ENCODE data around the gene ANO9.

Gene ANO9

DNA sequence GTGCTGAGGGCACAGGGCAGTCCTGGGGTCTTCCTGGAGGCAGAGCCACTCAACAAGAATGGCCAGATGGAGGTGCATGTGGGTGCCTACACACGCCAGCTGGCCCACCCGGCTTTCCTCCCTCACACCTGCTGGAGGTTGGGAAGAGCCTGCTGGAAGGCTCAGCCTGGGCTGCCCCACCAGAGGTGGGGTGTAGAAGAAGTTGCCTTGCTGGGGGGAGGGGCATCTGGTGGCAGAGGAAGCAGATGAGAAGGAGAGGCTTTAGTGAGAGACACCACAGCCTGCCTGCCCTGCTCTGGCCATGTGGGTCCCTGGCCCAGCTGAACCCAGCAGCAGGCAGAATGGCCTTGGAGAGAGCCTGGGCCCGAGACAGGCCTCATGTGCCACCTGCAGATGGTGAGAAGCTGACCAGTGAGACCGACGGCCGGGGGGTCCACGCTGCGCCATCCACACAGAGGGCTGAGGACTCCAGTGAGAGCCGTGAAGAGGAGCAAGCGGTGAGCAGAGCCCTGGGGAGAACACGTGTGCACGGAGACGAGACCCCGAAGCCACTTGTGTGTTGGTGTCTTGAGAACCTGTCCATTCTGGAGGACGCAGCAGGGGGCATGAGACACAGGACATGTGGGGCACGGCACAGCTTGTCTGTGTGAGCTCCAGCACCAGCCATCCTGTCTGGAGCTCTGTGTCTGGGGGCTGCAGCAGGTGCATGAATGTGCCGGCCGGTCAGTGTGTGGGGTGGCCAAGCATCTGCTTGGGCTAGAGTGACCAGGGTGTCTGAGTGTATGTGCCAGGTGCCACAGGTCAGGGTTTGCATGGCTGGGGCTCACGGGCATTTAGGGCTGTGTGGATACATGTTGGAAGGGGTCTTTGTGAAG, 69.9 kb downstream of the ANO9 start:
- POLR2A ChIA-PET: no interaction called here
- TF ChIP-seq CTCF (IDR thresholded peaks at IDR 0.05; ENCODE audit: control extremely low read depth, extremely low read depth, low read depth, missing control alignments): no peak
- DNase-seq (ENCODE audit: extremely low spot score): no peak
- CTCF ChIA-PET: interaction anchor here (1.0 to 2.5 kb wide), 4 partner anchors 10 to 183 kb away, joined by 3 to 12 read pairs (median 7); no protein-coding TSS in a partner anchor

- CTCF ChIA-PET: interaction anchor here (1.0 to 2.5 kb wide), 4 partner anchors 9 to 184 kb away, joined by 3 to 12 read pairs (median 7); no protein-coding TSS in a partner anchor
- POLR2A ChIA-PET: no interaction called here
These were observed 70.8 kb downstream of the ANO9 start for GRCh38 chr11:371051-371450.

DNA sequence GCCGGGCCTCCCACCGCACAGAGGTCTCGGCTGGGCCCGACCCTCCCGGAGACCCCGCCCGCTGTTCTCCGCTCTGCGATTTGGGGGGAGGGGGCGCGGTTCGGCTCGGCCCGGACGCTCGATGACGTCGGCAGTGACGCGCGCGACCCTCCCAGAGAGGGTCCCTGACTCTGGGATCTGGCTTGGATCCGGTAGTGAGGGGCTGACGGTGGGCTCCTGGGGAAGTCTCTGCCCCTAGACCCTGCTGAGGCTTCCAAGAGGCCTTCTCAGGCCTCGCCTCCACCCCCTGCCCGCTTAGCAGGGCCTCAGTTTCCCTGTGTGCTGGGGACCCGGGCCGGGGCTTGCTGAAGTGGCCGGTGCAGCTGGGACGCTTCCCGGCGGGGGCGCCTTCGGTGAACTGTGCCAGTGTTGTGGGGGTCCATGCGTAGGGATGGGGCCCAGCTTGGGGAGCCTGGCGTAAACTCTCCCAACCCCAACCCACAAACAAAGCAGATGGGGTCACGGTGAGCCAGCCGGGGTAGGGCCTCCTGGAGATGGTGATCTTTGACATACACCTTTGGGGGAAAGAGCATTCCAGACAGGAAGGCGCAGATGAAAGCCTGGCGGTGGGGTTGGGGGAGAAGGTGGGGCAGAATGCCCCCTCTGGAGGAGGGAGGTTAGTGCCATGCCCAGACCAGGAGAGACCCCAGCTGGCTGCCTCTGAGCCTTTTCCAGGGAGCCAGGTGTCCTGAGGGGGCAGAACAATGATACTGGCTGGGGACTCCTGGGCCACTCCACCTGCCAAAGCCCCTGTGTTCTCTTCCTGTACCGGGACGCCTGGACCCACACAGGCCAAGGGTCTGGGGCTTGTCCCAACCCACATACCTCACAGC, 71.5 kb downstream of the ANO9 start:
- DNase-seq (ENCODE audit: extremely low spot score): no peak
- ChIA-PET CTCF (interaction anchor here (1.4 to 2.5 kb wide), 3 partner anchors 8 to 148 kb away, joined by 4 to 12 read pairs (median 10); no protein-coding TSS in a partner anchor), POLR2A (no interaction called here)
- TF ChIP-seq CTCF (IDR thresholded peaks at IDR 0.05; ENCODE audit: control extremely low read depth, extremely low read depth, low read depth, missing control alignments): no peak

More at GRCh38 chr11:371051-371450, 70.8 kb downstream of the ANO9 start:
- DNase-seq (ENCODE audit: extremely low spot score): no peak
- no peak for TF ChIP-seq CTCF (IDR thresholded peaks at IDR 0.05; ENCODE audit: control extremely low read depth, extremely low read depth, low read depth, missing control alignments)

GRCh38 chr11:369336-370018, 72.3 kb downstream of the ANO9 start, which contains the start of gene B4GALNT4:
B4GALNT4 (plus strand) TSS chr11:369499; CDS start chr11:369804, 305 bp downstream.
- no peak for DNase-seq (ENCODE audit: extremely low spot score)
- CTCF ChIA-PET: no interaction called here
- POLR2A ChIA-PET: no interaction called here
- no peak for TF ChIP-seq CTCF (IDR thresholded peaks at IDR 0.05; ENCODE audit: control extremely low read depth, extremely low read depth, low read depth, missing control alignments)

DNA sequence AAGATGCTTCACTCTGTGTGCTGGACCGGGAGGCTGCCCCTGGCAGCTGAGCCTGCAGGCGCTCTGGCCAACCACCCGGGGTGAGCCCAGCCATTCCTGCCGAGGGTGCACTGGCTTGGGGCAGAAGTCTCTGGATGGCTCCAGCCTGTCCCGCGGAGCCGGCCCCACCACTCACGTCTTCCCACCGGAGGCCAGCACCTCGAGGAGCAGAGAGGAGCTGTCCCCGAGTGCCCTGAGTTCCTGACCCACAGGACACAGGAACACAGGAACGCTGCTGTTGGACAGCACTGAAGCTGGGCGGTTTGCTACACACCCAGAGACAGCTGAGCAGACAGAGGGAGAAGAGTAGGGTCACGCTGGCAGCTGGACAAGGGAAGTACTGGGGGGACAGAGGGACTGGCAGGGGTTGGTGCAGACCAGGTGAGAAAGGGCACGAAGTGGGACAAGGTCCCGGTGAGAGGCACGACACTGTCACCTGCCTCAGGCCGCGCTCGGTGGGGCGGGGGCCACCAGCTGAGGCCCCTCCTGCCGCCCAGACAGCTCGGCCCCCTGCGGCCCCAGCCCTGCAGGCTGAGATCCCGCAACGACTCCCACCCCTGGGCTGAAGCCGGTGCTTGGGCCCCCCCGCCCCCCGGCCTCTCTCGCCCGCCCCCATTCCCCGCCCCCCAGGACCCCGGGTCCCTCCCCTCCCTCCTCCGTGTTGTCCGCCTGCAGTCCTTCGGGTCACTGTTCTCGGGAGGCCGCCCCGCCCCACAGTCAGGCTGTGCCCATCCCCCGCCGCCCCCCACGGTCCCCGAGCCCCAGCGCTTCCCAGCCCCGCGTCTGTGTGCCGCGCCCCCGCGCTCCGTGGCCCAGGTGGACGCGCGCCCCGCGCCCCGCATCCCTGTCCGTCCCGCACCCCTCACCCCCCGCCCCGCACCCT, 73.1 kb downstream of the ANO9 start:
- no peak for DNase-seq (ENCODE audit: extremely low spot score)
- POLR2A ChIA-PET: no interaction called here
- no peak for TF ChIP-seq CTCF (IDR thresholded peaks at IDR 0.05; ENCODE audit: control extremely low read depth, extremely low read depth, low read depth, missing control alignments)
- CTCF ChIA-PET: interaction anchor here (1.2 to 1.5 kb wide), 3 partner anchors 15 to 150 kb away, joined by 3 read pairs; no protein-coding TSS in a partner anchor
